Osteoblast (primary cell): ENCODE results near the gene KCNJ4. TPM values are rescaled to one million over a fixed set of nuclear protein-coding genes. Genes with fewer than 3 reads are reported as not detected.

Experiments
- DNase-seq: peaks from one replicate; pipeline ENCODE4 v3.0.0; 2011; ENCODE audit warnings: low spot score, mixed read lengths; ENCODE audit not compliant: insufficient read length; ENCODE audit errors: missing footprints
- H2AFZ ChIP-seq: 2 replicates; pipeline ENCODE4 v1.6.0; 2011; ENCODE audit warnings: mild to moderate bottlenecking, low read length
- H3K27ac ChIP-seq: 2 replicates; pipeline ENCODE4 v1.5.1; 2011; ENCODE audit warnings: mild to moderate bottlenecking, low read depth, low read length, moderate library complexity
- H3K27me3 ChIP-seq: 2 replicates; pipeline ENCODE4 v1.6.0; 2012; ENCODE audit warnings: mild to moderate bottlenecking, control low read depth, inconsistent platforms, low read length, moderate library complexity; ENCODE audit not compliant: insufficient read depth
- H3K36me3 ChIP-seq: 2 replicates; pipeline ENCODE4 v1.5.1; 2011; ENCODE audit warnings: mild to moderate bottlenecking, low read length, control low read depth, moderate library complexity; ENCODE audit not compliant: insufficient read depth
- H3K4me1 ChIP-seq: 2 replicates; pipeline ENCODE4 v1.5.1; 2011; ENCODE audit warnings: mild to moderate bottlenecking, low read length, control low read depth, moderate library complexity; ENCODE audit not compliant: insufficient read depth
- H3K4me2 ChIP-seq: 2 replicates; pipeline ENCODE4 v1.6.0; 2011; ENCODE audit warnings: mild to moderate bottlenecking, low read length; ENCODE audit not compliant: insufficient read depth
- H3K4me3 ChIP-seq: fragments of 200-600 bp; sonication (generic); 3 replicates; pipeline ENCODE4 v1.5.1; 2012; ENCODE audit warnings: mild to moderate bottlenecking, low read length, inconsistent platforms; ENCODE audit not compliant: insufficient read depth
- H3K79me2 ChIP-seq: 2 replicates; pipeline ENCODE4 v1.6.0; 2012; ENCODE audit warnings: mild to moderate bottlenecking, low read length, control low read depth, inconsistent platforms; ENCODE audit not compliant: insufficient read depth
- H3K9me3 ChIP-seq: 2 replicates; pipeline ENCODE4 v1.5.1; 2011; ENCODE audit warnings: low read depth, low read length, control low read depth
- H4K20me1 ChIP-seq: 2 replicates; pipeline ENCODE4 v1.6.0; 2012; ENCODE audit warnings: mild to moderate bottlenecking, low read length, control low read depth; ENCODE audit not compliant: insufficient read depth
- total RNA-seq: library from RNA; depleted of rRNA; stranded (reverse); fragments of >200 nt; gene quantifications from 2 replicates; pipeline ENCODE4 v1.2.3, GENCODE V29; 2012
- TF ChIP-seq, protein P1 (sequence below): IDR thresholded peaks from 2 replicates; pipeline ENCODE4 v1.5.1; 2011; ENCODE audit warnings: mild to moderate bottlenecking, low read depth, low read length, moderate library complexity; ENCODE audit errors: extremely low read depth

KCNJ4 gene
- total RNA-seq, 1 donor: not detected

DNA sequence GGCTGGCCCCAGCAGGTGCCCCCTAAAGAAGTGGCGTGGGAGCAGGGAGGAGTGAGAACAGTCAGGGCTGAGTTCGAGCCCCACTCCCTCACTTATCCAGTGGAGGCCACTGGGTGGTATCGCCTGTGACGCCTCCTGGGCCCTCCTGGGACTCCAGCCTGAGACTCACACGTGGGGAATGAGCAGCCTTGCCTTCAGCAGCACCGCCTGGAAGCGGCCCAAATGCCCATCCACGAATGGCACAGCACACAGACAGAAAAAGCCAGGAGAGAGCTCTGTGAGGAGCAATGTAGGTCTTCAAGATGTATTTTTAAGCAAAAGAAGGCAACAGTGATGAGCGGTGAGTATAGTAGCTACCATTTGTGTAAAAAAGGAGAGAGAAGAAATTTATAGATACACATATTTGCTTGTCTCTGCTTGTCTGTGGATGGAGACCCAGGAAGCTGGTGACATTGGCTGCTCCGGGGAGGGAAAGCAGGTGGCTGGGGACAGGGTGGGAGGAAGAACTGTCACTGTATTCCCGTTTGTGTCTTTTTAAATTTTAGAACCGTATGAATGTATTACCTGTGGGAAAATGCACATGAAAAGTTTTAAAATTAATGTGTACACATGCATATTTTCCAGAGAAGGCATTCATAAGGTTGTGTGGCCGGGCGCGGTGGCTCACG lies 13.2 kb downstream of the KCNJ4 start:
- TF ChIP-seq, protein P1, sequence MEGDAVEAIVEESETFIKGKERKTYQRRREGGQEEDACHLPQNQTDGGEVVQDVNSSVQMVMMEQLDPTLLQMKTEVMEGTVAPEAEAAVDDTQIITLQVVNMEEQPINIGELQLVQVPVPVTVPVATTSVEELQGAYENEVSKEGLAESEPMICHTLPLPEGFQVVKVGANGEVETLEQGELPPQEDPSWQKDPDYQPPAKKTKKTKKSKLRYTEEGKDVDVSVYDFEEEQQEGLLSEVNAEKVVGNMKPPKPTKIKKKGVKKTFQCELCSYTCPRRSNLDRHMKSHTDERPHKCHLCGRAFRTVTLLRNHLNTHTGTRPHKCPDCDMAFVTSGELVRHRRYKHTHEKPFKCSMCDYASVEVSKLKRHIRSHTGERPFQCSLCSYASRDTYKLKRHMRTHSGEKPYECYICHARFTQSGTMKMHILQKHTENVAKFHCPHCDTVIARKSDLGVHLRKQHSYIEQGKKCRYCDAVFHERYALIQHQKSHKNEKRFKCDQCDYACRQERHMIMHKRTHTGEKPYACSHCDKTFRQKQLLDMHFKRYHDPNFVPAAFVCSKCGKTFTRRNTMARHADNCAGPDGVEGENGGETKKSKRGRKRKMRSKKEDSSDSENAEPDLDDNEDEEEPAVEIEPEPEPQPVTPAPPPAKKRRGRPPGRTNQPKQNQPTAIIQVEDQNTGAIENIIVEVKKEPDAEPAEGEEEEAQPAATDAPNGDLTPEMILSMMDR: no peak
- H3K4me1 ChIP-seq: no peaks in the 10 kb centered on the region
- H3K27ac ChIP-seq: no peak overlapping the region

DNA sequence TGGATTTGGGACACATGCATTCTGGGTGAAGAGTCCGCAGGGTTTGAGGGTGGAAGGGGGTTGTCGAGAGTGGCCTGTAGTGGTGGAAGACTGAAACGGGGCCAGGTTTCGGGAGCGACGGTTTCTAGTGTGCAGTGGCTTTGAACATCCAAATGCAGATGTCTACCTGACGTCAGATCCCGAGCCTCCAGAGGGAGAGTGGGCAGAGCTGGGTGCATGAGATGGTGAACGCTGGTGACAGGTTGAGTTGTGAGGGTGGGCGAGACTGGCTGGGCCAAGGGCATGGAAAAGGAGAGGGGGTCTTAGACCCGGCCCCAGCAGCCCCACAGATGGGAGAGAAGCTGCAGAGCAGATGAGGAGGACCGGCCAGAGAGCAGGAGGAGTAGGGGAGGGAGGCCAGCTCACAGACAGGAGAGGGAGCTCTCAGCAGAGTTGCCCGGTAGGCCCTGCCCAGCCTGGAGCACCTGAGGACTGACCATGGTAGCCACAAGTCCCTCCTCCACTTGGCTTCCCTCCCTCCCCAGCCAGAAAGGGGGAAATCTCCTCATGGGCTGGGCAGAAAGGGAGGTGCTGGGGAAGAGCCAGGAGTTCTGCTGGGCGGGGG lies 14.2 kb downstream of the KCNJ4 start:
- DNase-seq: no peak
- H3K4me3 ChIP-seq: no peak overlapping the region
- no peaks in the 10 kb centered on the region for H3K79me2 ChIP-seq
- H3K4me1 ChIP-seq: no peaks in the 10 kb centered on the region
- no peak overlapping the region for H3K27ac ChIP-seq
- no peaks in the 10 kb centered on the region for H3K9me3 ChIP-seq
- no peak overlapping the region for H3K4me2 ChIP-seq
- no peak overlapping the region for H2AFZ ChIP-seq
- no peaks in the 10 kb centered on the region for H4K20me1 ChIP-seq
- peaks cover 24% of the 10 kb centered on the region for H3K27me3 ChIP-seq
- TF ChIP-seq, protein P1: no peak
- no peaks in the 10 kb centered on the region for H3K36me3 ChIP-seq

More for the DNA sequence above, 13.2 kb downstream of the KCNJ4 start:
- DNase-seq: no peak
- Histone ChIP-seq H2AFZ (no peak overlapping the region), H4K20me1 (no peaks in the 10 kb centered on the region), H3K4me2 (no peak overlapping the region), H3K9me3 (no peaks in the 10 kb centered on the region), H3K27me3 (peaks cover 24% of the 10 kb centered on the region), H3K79me2 (no peaks in the 10 kb centered on the region), H3K4me3 (no peak overlapping the region), H3K36me3 (no peaks in the 10 kb centered on the region)

DNA sequence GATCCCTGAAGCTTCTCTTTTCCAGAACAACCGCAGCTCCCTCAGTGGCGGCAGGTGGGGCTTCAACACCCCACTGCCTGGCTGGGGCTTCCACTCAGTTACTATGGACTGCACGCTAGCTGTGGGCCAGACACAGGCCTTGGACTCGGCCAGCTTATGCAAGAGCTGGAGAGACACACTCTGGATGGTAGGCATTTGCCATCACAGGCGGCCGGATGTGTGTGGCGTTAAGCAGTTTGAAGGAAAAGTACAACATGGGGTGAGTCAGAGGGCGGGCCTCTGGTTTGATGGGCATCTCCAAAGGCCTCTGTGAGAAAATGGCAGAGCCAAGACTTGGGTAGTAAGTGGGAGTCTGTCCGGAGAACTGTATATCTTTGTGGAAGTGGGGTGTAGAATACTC lies 17.6 kb downstream of the KCNJ4 start:
- Histone ChIP-seq H3K79me2 (no peaks in the 10 kb centered on the region), H3K4me3 (no peak overlapping the region), H4K20me1 (no peaks in the 10 kb centered on the region), H3K4me2 (no peak overlapping the region), H3K4me1 (no peaks in the 10 kb centered on the region), H3K27ac (no peak overlapping the region), H3K36me3 (no peaks in the 10 kb centered on the region), H2AFZ (no peak overlapping the region), H3K9me3 (no peaks in the 10 kb centered on the region), H3K27me3 (peaks cover under 1% of the 10 kb centered on the region)
- TF ChIP-seq, protein P1: no peak
- DNase-seq: no peak

DNA sequence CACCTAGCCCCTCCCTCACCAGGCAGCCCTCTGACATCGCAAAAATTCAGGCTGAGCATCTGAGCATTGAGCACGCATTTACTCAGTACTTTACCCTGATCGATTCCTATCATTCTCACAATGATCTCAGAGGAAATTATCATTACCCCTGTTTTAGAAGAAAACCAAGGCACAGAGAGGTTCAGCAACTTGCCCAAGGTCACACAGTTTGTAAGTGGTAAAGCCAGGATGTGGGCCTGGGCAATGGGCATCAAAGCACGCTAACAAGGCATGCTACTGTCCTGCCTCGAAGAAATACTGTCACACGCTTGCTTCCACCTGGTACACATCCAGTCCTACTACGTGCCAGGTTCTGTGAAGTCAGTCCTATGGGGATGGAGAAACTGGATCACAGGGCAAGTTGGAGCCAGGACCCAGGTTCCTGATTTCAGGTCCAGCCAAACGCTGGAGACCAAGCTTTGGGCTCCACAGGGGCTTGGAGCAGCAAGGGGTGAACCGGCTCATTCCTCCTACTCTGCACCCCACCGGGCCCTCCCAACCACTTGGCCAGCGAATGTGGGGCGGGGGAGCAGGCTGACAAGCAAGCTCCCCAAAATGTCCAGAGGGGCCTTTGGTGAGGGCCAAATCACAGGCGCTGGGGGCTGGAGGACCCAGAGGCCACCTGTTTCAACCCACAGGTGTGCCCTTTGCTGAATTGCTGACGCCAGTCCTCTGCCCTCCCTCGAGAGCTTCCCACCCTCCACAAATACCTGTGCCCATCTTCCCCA lies 18.2 kb downstream of the KCNJ4 start:
- H3K79me2 ChIP-seq: no peaks in the 10 kb centered on the region
- no peak for DNase-seq
- TF ChIP-seq, protein P1: no peak
- no peaks in the 10 kb centered on the region for H3K27me3 ChIP-seq
- H3K9me3 ChIP-seq: no peaks in the 10 kb centered on the region
- no peaks in the 10 kb centered on the region for H3K36me3 ChIP-seq
- no peak overlapping the region for H2AFZ ChIP-seq
- H3K4me3 ChIP-seq: no peak overlapping the region
- H3K4me2 ChIP-seq: no peak overlapping the region
- no peaks in the 10 kb centered on the region for H4K20me1 ChIP-seq
- no peak overlapping the region for H3K27ac ChIP-seq
- no peaks in the 10 kb centered on the region for H3K4me1 ChIP-seq
